GM21526 (cell line): ENCODE data around the gene MAN1B1.
"Not testable (repeated sequence)": the region's sequence is repeated elsewhere in the genome, so short reads cannot be mapped to it uniquely, and the experiment has no call there.

Source experiments
- ATAC-seq: cut with Tn5 transposase; IDR thresholded peaks from one replicate; pipeline ENCODE4 v1.9.1; 2021; ENCODE audit warnings: moderate library complexity; ENCODE audit not compliant: unreplicated experiment, low FRiP score

MAN1B1 gene

GRCh38 chr9:137052293-137052692 is 34.5 kb upstream of the MAN1B1 start:
- ATAC-seq: no peak

- no peak for ATAC-seq
Measured at GRCh38 chr9:137052998-137053943, 33.5 kb upstream of the MAN1B1 start.

DNA sequence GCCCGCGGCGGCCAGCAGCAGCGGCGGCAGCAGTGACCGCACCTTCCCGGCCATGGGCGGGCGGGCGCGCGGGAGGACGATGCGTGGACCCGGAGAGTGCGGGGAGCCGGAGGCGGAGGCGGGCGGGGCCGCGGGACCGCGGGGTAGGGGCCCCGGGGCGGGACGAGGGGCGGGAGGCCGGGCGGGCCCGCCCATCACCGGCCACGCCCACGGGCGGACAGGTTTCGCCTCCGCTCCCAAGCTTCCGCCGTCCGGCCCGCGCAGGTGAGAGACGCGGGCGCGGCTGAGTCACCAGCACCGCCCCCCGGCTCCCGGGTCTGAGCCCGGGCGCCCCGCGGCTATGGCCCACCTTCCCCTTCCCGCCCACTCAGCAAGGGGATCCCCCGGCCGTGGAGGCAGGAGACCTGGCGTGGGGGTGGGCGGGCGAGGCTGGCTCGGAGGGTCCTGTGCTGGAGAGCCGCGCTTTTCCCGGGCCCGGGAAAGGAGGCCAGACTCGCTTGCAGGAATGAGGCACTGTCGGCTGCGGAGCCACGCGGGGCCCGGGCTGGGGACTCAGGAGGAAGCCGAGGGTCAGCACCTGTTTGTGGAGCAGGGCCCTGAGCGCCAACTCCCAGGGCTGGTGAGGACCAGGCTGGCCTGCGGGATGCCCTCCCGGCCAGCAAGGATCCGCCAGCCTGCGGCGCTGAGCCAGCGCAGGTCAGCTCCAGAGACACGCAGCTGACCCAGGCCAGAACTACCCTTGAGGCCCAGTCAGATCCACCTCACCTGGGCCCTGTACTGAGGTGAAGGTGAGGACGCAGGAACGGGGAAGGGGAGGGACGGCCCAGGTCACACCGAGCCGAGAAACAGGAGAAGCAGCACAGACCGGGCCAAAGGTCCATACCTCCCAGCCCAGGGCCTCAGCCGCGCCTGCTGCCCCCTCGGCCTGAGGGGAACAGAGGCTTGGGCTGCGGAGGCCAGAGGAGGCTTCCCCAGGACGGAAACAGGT is 32.5 kb upstream of the MAN1B1 start, which contains the start of gene ENTPD2:
Gene ENTPD2 (minus strand): TSS at position 118 of the 988 bp plus-strand sequence. CDS start 64 bp downstream, at position 54.
- no peak for ATAC-seq

DNA sequence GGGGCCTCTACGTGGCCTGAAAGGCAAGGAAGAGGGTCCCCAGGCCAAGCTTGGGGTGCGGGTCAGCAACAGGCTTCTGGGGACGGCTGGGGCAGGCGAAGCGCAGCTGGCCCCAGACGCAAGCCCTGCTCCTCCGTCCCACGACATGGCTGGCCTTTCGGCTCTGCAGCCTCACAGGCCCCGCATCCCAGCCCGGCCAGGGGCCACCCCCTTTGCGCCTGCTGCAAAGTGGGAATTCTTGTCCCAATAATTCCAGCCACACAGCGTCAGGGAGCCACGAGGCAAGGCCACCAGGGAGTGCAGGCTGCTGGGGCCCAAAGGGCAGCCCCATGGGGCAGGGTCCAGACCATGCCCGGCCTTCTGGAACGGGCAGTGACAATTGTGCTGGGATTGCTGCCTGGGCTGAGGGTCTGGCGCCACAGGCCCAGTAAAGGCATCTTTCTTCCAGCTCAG is 31.8 kb upstream of the MAN1B1 start:
- ATAC-seq: no peak

GRCh38 chr9:137055385-137056364 is 31.1 kb upstream of the MAN1B1 start:
- no peak for ATAC-seq

GRCh38 chr9:137056739-137057415 is 29.9 kb upstream of the MAN1B1 start:
- ATAC-seq: no peak

DNA sequence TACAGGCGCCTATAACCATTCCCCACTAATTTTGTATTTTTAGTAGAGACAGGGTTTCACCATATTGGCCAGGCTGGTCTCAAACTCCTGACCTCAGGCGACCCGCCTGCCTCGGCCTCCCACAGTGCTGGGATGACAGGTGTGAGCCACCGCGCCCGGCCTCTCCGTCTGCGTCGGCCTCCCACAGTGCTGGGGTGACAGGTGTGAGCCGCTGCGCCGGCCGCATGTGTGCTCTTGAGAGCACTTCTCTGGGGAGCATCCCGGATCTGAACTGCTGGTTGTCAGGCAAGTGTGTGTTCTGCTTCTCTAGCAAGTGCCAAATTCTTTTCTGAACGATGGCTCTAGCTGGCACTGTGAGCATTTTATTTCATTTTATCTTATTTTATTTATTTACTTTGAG is 29.2 kb upstream of the MAN1B1 start:
- no peak for ATAC-seq

DNA sequence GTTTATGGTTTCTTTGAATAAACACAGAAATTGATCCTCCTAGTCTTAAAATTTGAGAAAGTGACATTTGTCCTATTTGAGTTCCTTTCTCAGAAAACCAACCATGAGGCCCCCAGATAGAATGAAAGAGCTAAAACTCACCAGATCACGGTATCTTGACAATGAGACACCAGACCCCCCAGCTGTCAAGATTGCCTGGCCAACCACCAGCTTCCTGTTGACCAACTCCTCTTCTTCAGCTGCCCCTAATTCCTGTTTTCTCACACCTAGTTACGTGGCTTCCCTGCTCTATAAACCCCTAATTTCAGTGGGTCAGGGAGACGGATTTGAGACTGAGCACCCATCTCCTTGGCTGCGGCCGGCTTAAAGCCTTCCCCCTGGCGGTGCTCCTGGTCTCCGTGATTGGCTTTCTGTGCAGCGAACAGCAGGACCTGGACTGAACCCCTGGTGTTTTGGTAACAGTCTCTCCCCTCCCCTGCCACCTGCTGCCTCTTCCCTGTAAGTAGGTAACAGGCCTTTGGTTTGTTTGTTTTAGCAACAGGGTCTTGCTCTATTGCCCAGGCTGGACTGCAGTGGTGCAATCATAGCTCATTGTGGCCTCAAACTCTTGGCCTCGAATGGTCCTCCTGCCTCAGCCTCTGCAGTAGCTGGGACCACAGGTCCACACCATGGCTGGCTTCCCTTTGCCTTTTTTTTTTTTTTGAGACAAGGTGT is 28.1 kb upstream of the MAN1B1 start:
- no peak for ATAC-seq

GRCh38 chr9:137062384-137062783 is 24.4 kb upstream of the MAN1B1 start:
- no peak for ATAC-seq

GRCh38 chr9:137062798-137063197 is 24.0 kb upstream of the MAN1B1 start:
- not testable (repeated sequence) for ATAC-seq

GRCh38 chr9:137063311-137064026 is 23.3 kb upstream of the MAN1B1 start:
- no peak for ATAC-seq

DNA sequence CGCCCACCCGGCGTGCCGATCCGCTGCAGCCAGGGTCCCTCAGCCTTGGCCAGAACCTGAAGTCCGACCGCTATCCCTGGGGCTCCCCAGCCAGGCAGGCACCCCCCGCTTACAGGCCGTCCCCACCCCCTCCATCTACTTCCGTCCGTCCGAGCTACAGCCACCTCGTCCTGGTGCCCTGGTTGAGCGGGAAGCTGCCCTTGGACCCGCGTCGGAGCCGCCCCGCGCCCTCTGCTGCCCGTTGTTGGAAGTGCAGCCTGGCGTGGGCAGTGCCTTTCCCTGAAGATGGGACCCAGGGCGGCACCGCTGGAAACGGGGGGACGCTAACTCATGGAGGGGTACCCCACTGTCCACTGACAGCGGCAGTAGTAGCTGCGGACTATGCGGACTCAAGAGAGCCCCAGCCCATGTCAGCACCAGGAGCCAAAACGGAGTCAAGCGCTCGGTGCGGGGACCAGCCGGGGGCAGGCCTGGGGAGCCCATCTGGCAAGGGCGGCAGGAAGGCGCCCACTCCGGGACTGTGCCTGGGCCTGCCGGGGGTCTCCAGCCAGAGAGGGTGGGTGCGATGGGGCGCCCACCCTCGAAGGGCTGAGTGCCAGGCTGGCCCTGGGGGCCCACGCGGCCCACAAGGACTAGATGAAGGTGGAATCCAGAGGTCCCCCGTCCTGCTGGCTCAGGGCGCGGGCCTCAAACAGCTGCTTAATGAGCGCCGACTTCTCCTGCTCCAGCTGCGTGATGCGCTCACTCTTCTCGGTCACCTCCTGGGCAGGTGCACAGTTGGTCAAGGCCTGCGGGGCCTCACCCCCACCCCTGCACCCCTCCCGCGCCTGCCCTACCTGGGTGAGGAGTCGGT is 22.5 kb upstream of the MAN1B1 start:
- no peak for ATAC-seq

DNA sequence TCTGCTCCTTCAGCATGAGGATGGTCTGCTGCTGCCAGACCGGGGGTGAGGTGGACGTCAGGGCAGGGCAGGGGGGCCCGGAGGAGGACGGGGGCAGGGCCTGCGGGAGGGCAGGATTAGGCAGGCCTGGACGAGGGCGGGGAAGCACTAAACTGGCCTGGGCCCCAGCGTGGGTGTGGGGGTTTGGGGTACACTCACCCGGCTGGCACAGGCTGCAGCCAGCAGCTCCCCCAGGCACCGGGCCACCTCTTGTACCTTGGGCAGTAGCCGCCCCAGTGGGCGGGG is 22.0 kb upstream of the MAN1B1 start:
- ATAC-seq: no peak

DNA sequence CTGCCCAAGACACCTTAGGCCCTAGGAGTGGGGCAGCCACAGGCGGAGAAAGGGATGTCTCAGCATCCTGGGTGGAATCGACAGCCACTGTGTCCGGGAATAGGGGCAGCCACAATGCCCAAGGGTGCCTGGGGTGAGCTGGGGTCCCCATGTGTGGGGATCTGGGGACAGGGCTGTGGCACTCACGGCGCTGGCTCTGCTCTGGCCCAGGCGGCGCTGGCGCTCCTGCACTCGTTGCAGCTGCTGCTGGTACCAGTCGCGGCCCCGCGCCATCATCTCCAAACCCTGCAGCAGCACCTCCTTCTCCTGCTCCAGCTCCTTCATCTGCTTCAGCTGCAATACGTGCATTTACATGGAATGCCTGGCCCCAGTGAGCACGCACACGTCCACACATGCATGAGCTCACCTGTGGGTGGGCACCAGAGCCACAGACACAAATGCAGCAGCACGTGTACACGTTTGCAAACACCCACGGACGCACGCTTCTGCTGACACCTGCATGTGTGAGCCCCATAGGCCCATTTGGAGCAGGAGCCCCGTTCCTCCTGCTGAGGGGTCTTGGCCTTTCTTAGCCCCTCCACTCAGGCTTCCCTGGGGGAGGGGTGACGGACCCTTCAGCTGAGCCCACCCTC is 21.3 kb upstream of the MAN1B1 start:
- no peak for ATAC-seq

GRCh38 chr9:137066096-137066861 is 20.5 kb upstream of the MAN1B1 start:
- no peak for ATAC-seq
